H1 (cell line): Measurements from ENCODE around the gene AHSG. TPM values are rescaled to one million over a fixed set of nuclear protein-coding genes. Genes with fewer than 3 reads are reported as not detected.

ENCODE experiments used
- CTCF ChIA-PET: fragments of 300-600 bp; sonication (Branson Sonifier 250); formaldehyde crosslinking; loops from one replicate; lab custom pipeline; 2021; ENCODE audit not compliant: partially characterized antibody; lab: Charles Lee
- POLR2A ChIA-PET: fragments of 300-600 bp; sonication (Branson Sonifier 250); formaldehyde crosslinking; loops from one replicate; lab custom pipeline; 2021; ENCODE audit warnings: inconsistent platforms; ENCODE audit not compliant: partially characterized antibody; lab: Charles Lee
- DNase-seq, 2 experiments: peaks; one replicate each; pipeline versions ENCODE4 v3.0.0 to v3.0.0-alpha.2; 2010 to 2022; ENCODE audit warnings: low spot score in 2 of 2, low read depth in 1 of 2, mixed read lengths in 1 of 2
- FAIRE-seq: peaks from 2 replicates; lab custom pipeline; 2011; peaks lifted over from hg19 to GRCh38; lab: Jason Lieb, UNC
- H2AFZ ChIP-seq: 2 replicates; pipeline ENCODE4 v1.8.1; 2012; ENCODE audit warnings: low read length, inconsistent platforms
- H2AK5ac ChIP-seq: 2 replicates; pipeline ENCODE4 v1.6.1; 2013; ENCODE audit warnings: low read depth, low read length
- H2BK120ac ChIP-seq: replicated peaks from 2 replicates; pipeline ENCODE3; 2013; ENCODE audit warnings: low read depth, low read length, inconsistent platforms
- H2BK12ac ChIP-seq: 2 replicates; pipeline ENCODE4 v1.6.1; 2013; ENCODE audit warnings: low read depth, low read length
- H2BK15ac ChIP-seq: 2 replicates; pipeline ENCODE4 v1.6.1; 2013; ENCODE audit warnings: low read length
- H2BK20ac ChIP-seq: 2 replicates; pipeline ENCODE4 v1.6.1; 2013; ENCODE audit warnings: low read length
- H2BK5ac ChIP-seq: 2 replicates; pipeline ENCODE4 v1.6.1; 2013; ENCODE audit warnings: low read depth, low read length
- H3K14ac ChIP-seq: 2 replicates; pipeline ENCODE4 v1.6.1; 2013; ENCODE audit warnings: inconsistent platforms; ENCODE audit not compliant: insufficient read length
- H3K18ac ChIP-seq: 2 replicates; pipeline ENCODE4 v1.6.1; 2013; ENCODE audit warnings: low read length; ENCODE audit errors: extremely low read depth
- H3K23ac ChIP-seq: 2 replicates; pipeline ENCODE4 v1.6.1; 2013; ENCODE audit warnings: inconsistent platforms; ENCODE audit not compliant: insufficient read length
- H3K23me2 ChIP-seq: 2 replicates; pipeline ENCODE4 v1.6.1; 2013; ENCODE audit warnings: low read depth, low read length
- H3K27ac ChIP-seq: 2 replicates; pipeline ENCODE4 v1.6.1; 2011; ENCODE audit warnings: low read depth, low read length, inconsistent platforms
- H3K27me3 ChIP-seq, 4 experiments: replicated peaks in 1 of 4; 1 replicate in 1 of 4; 2 replicates in 3 of 4; pipeline versions ENCODE4 v1.6.1 to v1.8.1; 2011 to 2013; ENCODE audit warnings: low read length in 3 of 4, mild to moderate bottlenecking in 3 of 4, inconsistent platforms in 2 of 4, mixed read lengths in 2 of 4, moderate library complexity in 1 of 4; ENCODE audit not compliant: control insufficient read depth in 3 of 4, insufficient read depth in 3 of 4; ENCODE audit errors: extremely low read depth in 1 of 4
- H3K36me3 ChIP-seq, 4 experiments: 2 replicates each; pipeline versions ENCODE4 v1.6.1 to v1.8.1; 2011 to 2013; ENCODE audit warnings: mild to moderate bottlenecking in 4 of 4, low read length in 3 of 4, moderate library complexity in 2 of 4, control low read depth in 1 of 4, inconsistent platforms in 1 of 4; ENCODE audit not compliant: insufficient read depth in 4 of 4, control insufficient read depth in 2 of 4
- H3K4ac ChIP-seq: replicated peaks from 2 replicates; pipeline ENCODE3; 2013; ENCODE audit warnings: low read length, low read depth, mixed read lengths, inconsistent platforms; ENCODE audit not compliant: insufficient read length
- H3K4me1 ChIP-seq, 4 experiments: replicated peaks in 1 of 4; 1 replicate in 1 of 4; 2 replicates in 3 of 4; pipeline versions ENCODE4 v1.6.1 to v1.8.1; 2011 to 2013; ENCODE audit warnings: low read length in 3 of 4, inconsistent platforms in 2 of 4, mixed read lengths in 1 of 4; ENCODE audit not compliant: insufficient read depth in 4 of 4, control insufficient read depth in 3 of 4
- H3K4me2 ChIP-seq, 2 experiments: 2 replicates each; pipeline versions ENCODE4 v1.6.1 to v1.8.1; 2011 to 2013; ENCODE audit warnings: low read depth in 2 of 2, low read length in 2 of 2, control low read depth in 1 of 2, inconsistent platforms in 1 of 2, mild to moderate bottlenecking in 1 of 2; ENCODE audit not compliant: insufficient read depth in 1 of 2
- H3K4me3 ChIP-seq, 4 experiments: fragments of 200-600, 300-600 bp in 1 of 4; sonication (generic), shearing (Covaris generic), sonication (Bioruptor Twin) in 1 of 4; 2 replicates each; pipeline versions ENCODE4 v1.5.1 to v1.8.1; 2011 to 2016; ENCODE audit warnings: low read length in 4 of 4, low read depth in 3 of 4, control low read depth in 2 of 4, inconsistent platforms in 2 of 4, mild to moderate bottlenecking in 2 of 4, mixed read lengths in 1 of 4, moderate library complexity in 1 of 4; ENCODE audit not compliant: insufficient read depth in 2 of 4; ENCODE audit errors: extremely low read depth in 1 of 4
- H3K56ac ChIP-seq: replicated peaks from 2 replicates; pipeline ENCODE3; 2013; ENCODE audit warnings: low read depth, mild to moderate bottlenecking, mixed read lengths, low read length, inconsistent platforms; ENCODE audit not compliant: insufficient read length
- H3K79me1 ChIP-seq: 2 replicates; pipeline ENCODE4 v1.6.1; 2013; ENCODE audit warnings: low read depth, low read length, control low read depth
- H3K79me2 ChIP-seq, 2 experiments: 2 replicates each; pipeline versions ENCODE4 v1.6.1 to v1.8.1; 2012 to 2013; ENCODE audit warnings: low read length in 2 of 2, mild to moderate bottlenecking in 2 of 2, inconsistent platforms in 1 of 2; ENCODE audit not compliant: insufficient read depth in 2 of 2, control insufficient read depth in 1 of 2
- H3K9ac ChIP-seq, 4 experiments: replicated peaks in 1 of 4; 1 replicate in 1 of 4; 2 replicates in 3 of 4; pipeline versions ENCODE4 v1.6.1 to v1.8.1; 2011 to 2013; ENCODE audit warnings: low read depth in 3 of 4, low read length in 3 of 4, control low read depth in 2 of 4, mild to moderate bottlenecking in 2 of 4, moderate library complexity in 2 of 4, inconsistent platforms in 1 of 4; ENCODE audit errors: extremely low read depth in 1 of 4
- H3K9me3 ChIP-seq, 2 experiments: 2 replicates each; pipeline versions ENCODE4 v1.6.1 to v1.8.1; 2012 to 2013; ENCODE audit warnings: mild to moderate bottlenecking in 2 of 2, moderate library complexity in 2 of 2, control low read depth in 1 of 2, inconsistent platforms in 1 of 2, low read depth in 1 of 2, low read length in 1 of 2, mixed read lengths in 1 of 2; ENCODE audit not compliant: insufficient read depth in 2 of 2
- H4K20me1 ChIP-seq, 2 experiments: replicated peaks in 1 of 2; 2 replicates each; pipeline versions ENCODE3 to v1.8.1; 2011 to 2013; ENCODE audit warnings: inconsistent platforms in 2 of 2, low read length in 2 of 2, mild to moderate bottlenecking in 1 of 2; ENCODE audit not compliant: insufficient read depth in 2 of 2, control insufficient read depth in 1 of 2
- H4K5ac ChIP-seq: 2 replicates; pipeline ENCODE4 v1.6.1; 2013; ENCODE audit warnings: low read length, low read depth, mixed read lengths, inconsistent platforms; ENCODE audit not compliant: insufficient read length
- H4K8ac ChIP-seq: 2 replicates; pipeline ENCODE4 v1.8.0; 2013; ENCODE audit warnings: mild to moderate bottlenecking, moderate library complexity, low read length, inconsistent platforms; ENCODE audit not compliant: insufficient read depth; ENCODE audit errors: extremely low read depth
- H4K91ac ChIP-seq: replicated peaks from 2 replicates; pipeline ENCODE3; 2013; ENCODE audit warnings: low read length, mixed read lengths, inconsistent platforms; ENCODE audit not compliant: insufficient read length
- CTBP2 ChIP-seq: IDR thresholded peaks from 2 replicates; pipeline ENCODE4 v1.7.0; 2011; ENCODE audit warnings: borderline replicate concordance, mild to moderate bottlenecking, moderate library complexity, mixed read lengths, low read length; ENCODE audit not compliant: insufficient read depth, insufficient read length
- CTCF ChIP-seq, 3 experiments: IDR thresholded peaks; 1 replicate in 2 of 3; 2 replicates in 1 of 3; pipeline versions ENCODE4 v1.5.1 to v1.6.1; 2011; ENCODE audit warnings: low read length in 3 of 3, mild to moderate bottlenecking in 3 of 3, inconsistent platforms in 2 of 3, low read depth in 1 of 3, moderate library complexity in 1 of 3; ENCODE audit not compliant: insufficient read depth in 1 of 3; ENCODE audit errors: control extremely low read depth in 1 of 3
- KDM1A ChIP-seq: fragments of 200-600, 300-600 bp; sonication (generic); IDR thresholded peaks from 2 replicates; pipeline ENCODE4 v1.7.1; 2016; ENCODE audit warnings: mild to moderate bottlenecking, low read length, borderline replicate concordance
- NRF1 ChIP-seq: IDR thresholded peaks from 2 replicates; pipeline ENCODE4 v1.6.1; 2011; ENCODE audit warnings: mild to moderate bottlenecking, low read depth, low read length, improper control_type of control experiment
- POLR2A ChIP-seq, 2 experiments: IDR thresholded peaks; 1 replicate in 1 of 2; 2 replicates in 1 of 2; pipeline ENCODE4 v1.6.1; 2011; ENCODE audit warnings: low read depth in 2 of 2, low read length in 2 of 2, mild to moderate bottlenecking in 2 of 2; ENCODE audit errors: control extremely low read depth in 1 of 2
- RXRA ChIP-seq: IDR thresholded peaks from 2 replicates; pipeline ENCODE4 v1.6.1; 2011; ENCODE audit warnings: low read depth, mild to moderate bottlenecking, low read length, moderate library complexity; ENCODE audit not compliant: insufficient read depth
- SAP30 ChIP-seq: fragments of 300-600 bp; sonication (generic); IDR thresholded peaks from 2 replicates; pipeline ENCODE4 v1.7.1; 2012; ENCODE audit warnings: low read length, moderate library complexity, mild to moderate bottlenecking, inconsistent platforms; ENCODE audit not compliant: insufficient read depth, insufficient replicate concordance
- SIRT6 ChIP-seq: IDR thresholded peaks from one replicate; pipeline ENCODE4 v1.7.1; 2012; ENCODE audit warnings: low read length, inconsistent platforms
- USF2 ChIP-seq: IDR thresholded peaks from 2 replicates; pipeline ENCODE4 v1.6.1; 2011; ENCODE audit warnings: low read length, improper control_type of control experiment
- YY1 ChIP-seq: IDR thresholded peaks from 2 replicates; pipeline ENCODE4 v1.6.1; 2011; ENCODE audit warnings: low read depth, mild to moderate bottlenecking, low read length
- polyA plus RNA-seq, 7 experiments: library from polyadenylated mRNA; depleted of rRNA in 3 of 7; stranded (reverse) in 5 of 7; unstranded in 2 of 7; fragments of >200 nt in 5 of 7; fragments of 200-250 nt in 2 of 7; gene quantifications; 1 replicate in 5 of 7; 2 replicates in 1 of 7; 4 replicates in 1 of 7; pipeline versions ENCODE4 v1.2.1 to v1.2.3, GENCODE V29; 2011 to 2013; ENCODE audit warnings: missing spikeins in 2 of 7, mixed read lengths in 2 of 7
- total RNA-seq: library from RNA; stranded (reverse); fragmentation: NEBNext Ultra II Directional; extraction: Animal tissue kit (Norgen Biotek cat#: 25700); gene quantifications from 2 replicates; pipeline ENCODE4 v1.2.1, GENCODE V29; 2021

AHSG gene
- total and polyA plus RNA-seq, 2 of the 8 experiments (the other 6 are each of a cell fraction or from before 2014, with no cell fraction given) = 0.68 to 0.78 TPM

GRCh38 chr3:186670155-186670554 is 57.3 kb downstream of the AHSG start:
- no peaks in the 10 kb centered on the region for H3K27me3 ChIP-seq
- no peak for FAIRE-seq
- H3K23ac ChIP-seq = no peak overlapping the region
- no peaks in the 10 kb centered on the region for H3K79me2 ChIP-seq
- ChIA-PET POLR2A (interaction anchor here (1.0 kb wide), 1 partner anchor 114 kb away, joined by 3 read pairs; no protein-coding TSS in a partner anchor), CTCF (interaction anchor here (1.1 to 1.3 kb wide), 2 partner anchors 9 to 21 kb away, joined by 3 to 4 read pairs; no protein-coding TSS in a partner anchor)
- H2BK15ac ChIP-seq = no peak overlapping the region
- DNase-seq = no peak
- no peak overlapping the region for H2BK5ac ChIP-seq
- H2BK120ac ChIP-seq = no peak overlapping the region
- no peaks in the 10 kb centered on the region for H3K36me3 ChIP-seq
- H3K14ac ChIP-seq = no peak overlapping the region
- H3K4me2 ChIP-seq = no peak overlapping the region
- H2BK20ac ChIP-seq = no peak overlapping the region
- no peak overlapping the region for H4K91ac ChIP-seq
- no peak overlapping the region for H2AK5ac ChIP-seq
- no peak overlapping the region for H4K8ac ChIP-seq
- H2AFZ ChIP-seq = no peak overlapping the region
- H4K5ac ChIP-seq = no peak overlapping the region
- no peak overlapping the region for H3K27ac ChIP-seq
- no peaks in the 10 kb centered on the region for H4K20me1 ChIP-seq
- H2BK12ac ChIP-seq = no peak overlapping the region
- no peak overlapping the region for H3K9ac ChIP-seq
- no peak overlapping the region for H3K4ac ChIP-seq
- H3K23me2 ChIP-seq = no peaks in the 10 kb centered on the region; the same call in 1 of the 2 replicates
- no peaks in the 10 kb centered on the region for H3K79me1 ChIP-seq
- peaks cover 0 to 4% (median 2%) of the 10 kb centered on the region in 4 experiments; a peak in 3 of 7 replicates for H3K4me1 ChIP-seq
- H3K56ac ChIP-seq = no peak overlapping the region
- H3K9me3 ChIP-seq = no peaks in the 10 kb centered on the region
- H3K18ac ChIP-seq = no peak overlapping the region
- H3K4me3 ChIP-seq = no peak overlapping the region
- no peak for TF ChIP-seq NRF1
- TF ChIP-seq CTCF (IDR thresholded peaks at IDR 0.05; ENCODE audit: control extremely low read depth in 1 of 3, insufficient read depth in 1 of 3, low read depth in 1 of 3, low read length in 3 of 3) = no peak
- no peak for TF ChIP-seq SIRT6
- TF ChIP-seq USF2 = no peak
- no peak for TF ChIP-seq KDM1A
- no peak for TF ChIP-seq RXRA
- TF ChIP-seq CTBP2 = no peak
- TF ChIP-seq YY1 = no peak
- TF ChIP-seq POLR2A (IDR thresholded peaks at IDR 0.05; ENCODE audit: control extremely low read depth in 1 of 2, low read depth in 2 of 2, low read length in 2 of 2) = no peak
- TF ChIP-seq SAP30 = no peak
